Activated T-cell treated with anti-CD3 and anti-CD28 coated beads for 24 hours (primary cell): ENCODE measurements around the gene RAD17.
"Not testable (repeated sequence)": the region's sequence is repeated elsewhere in the genome, so short reads cannot be mapped to it uniquely, and the experiment has no call there.

Experiments used
- DNase-seq: peaks from one replicate; pipeline ENCODE4 v3.0.0-alpha.2; 2020; ENCODE audit warnings: low read depth

RAD17 gene

GRCh38 chr5:69374911-69375446, 5.4 kb downstream of the RAD17 start:
- no peak for DNase-seq

DNA sequence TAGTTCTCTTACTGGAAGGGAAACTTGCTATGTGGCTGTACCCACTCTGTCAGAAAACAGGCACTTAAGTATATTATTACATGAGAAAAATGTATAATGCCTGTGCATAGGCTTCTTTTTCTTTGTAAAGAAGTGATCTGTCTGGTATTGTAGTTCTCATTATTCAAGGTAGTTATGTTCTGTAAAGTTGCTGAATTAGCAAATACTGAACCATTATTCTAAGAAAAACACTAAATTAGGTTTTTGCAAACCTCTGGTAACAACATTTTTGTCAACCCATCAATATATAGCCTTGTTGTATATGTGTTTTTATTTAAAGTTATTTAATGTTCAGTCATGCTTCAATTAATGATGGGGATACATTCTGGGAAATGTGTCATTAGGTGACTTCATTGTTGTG, 8.8 kb downstream of the RAD17 start:
- DNase-seq = no peak

DNA sequence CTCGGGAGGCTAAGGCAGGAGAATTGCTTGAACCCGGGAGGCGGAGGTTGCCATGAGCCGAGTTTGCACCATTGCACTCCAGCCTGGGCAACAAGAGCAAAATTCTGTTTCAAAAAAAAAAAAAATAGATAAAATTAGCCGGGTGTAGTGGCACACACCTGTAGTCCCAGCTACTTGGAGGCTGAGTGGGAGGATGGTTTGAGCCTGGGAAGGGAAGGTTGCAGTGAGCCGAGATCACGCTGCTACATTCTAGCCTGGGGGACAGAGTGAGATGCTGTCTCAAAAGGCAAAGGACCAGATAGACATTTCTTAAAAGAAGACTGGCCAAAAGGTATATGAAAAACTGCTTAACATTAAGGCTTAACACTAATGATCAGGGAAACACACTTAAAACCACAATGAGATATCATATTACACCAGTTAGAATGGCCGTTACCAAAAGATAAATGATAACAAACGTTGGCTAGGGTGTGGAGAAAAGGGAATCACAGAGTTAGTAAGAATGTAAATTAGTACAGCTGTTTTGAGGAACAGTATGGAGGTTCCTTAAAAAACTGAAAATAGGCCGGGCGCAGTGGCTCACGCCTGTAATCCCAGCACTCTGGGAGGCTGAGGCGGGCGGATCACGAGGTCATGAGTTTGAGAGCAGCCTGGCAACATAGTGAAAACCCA, 35.2 kb downstream of the RAD17 start:
- DNase-seq = no peak

GRCh38 chr5:69414885-69415583, 45.4 kb downstream of the RAD17 start, which contains the start of gene MARVELD2:
MARVELD2 (plus strand) TSS chr5:69415116; CDS start chr5:69419386, 4,270 bp downstream.
- DNase-seq = peak; percentile 33

- DNase-seq = no peak
Measured at GRCh38 chr5:69415584-69415958, 46.0 kb downstream of the RAD17 start.

DNA sequence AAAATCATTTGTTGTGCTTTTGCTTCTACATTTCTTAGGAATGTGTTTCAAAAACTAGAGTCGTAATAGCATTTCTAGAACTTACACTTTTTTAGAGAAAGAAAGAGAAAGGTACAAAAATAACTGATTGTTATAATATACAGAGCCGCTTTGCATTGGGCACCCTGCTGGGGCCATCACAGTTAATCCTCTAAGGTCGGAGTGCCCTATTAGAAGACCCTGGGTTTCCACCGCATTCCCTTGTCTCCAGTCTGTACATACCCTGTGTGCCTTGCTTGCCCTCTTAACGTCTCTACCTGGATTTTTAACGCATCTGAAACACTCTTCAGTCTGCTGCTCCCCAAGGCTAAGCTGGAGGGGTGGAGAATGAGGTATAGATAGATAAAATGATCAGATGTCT, 46.6 kb downstream of the RAD17 start:
- DNase-seq = no peak

DNA sequence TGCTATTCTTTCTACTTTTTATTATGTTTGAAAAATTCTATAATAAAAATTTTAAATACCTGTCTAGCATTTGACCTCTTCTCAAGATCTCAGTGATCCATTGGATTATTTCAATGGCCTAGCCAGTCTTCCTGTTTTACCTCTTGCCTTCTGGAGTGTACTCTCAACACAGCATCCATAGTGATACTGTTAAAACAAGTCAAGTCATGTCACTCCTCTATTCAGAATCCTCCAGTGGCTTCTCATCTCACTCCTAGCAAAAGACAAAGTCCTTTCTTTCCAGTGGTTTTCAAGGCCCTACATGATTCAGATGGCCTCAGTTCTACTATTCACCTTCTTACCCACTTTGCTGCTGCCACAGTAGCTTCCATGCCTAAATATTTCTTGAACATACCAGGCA, 47.1 kb downstream of the RAD17 start:
- no peak for DNase-seq

DNA sequence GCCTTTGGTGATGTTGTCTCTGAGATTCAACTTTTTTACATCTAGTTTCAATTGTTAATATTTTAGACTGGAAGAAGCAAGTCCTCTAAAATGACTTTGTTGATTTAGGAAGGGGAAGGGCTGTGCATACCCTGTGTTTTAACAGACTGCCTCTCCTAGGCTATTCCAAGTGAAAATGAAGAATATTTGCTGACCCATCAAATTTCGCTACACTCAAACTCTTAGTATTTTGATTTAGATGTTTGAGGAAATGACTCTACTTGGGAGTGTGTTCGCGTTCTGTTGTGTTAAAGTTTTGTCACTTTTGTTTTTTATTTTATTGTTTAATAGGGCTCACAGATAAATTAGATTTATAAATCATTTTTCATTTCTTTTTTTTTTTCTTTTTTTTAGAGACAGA, 48.9 kb downstream of the RAD17 start:
- DNase-seq = no peak

DNA sequence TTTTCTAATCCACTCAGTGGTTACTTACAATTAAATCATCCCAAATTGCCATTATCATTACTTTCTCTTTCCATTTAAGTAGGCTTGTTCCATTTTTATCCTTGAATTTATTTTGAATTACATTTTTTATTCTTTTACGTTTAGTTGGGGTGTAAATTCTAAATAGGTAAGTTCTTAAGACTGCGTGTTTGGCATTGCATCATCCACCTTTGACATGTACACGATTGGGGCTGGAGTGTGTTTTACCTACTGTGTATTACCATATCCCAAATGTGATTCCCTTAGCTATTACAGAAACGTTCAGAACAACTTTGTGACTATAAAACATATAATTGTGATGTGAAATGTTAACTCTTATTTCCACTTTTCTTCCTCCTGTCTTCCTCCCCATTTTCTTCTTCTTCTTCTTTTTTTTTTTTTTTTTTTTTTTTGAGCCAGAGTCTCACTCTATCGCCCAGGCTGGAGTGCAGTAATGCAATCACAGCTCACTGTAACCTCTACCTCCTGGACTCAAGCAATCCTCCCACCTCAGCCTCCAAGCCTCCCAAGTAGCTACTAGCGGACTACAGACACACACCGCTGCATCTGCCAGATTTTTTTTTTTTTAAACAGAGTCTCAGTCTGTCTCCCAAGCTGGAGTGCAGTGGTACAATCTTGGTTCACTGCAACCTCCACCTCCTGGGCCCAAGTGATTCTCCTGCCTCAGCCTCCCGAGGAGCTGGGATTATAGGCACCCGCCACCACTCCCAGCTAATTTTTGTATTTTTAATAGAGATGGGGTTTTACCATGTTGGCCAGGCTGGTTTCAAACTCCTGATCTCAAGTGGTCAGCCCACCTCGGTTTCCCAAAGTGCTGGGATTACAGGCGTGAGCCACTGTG, 62.0 kb downstream of the RAD17 start:
- no peak for DNase-seq

- DNase-seq = no peak
Measured at GRCh38 chr5:69432412-69433206, 63.0 kb downstream of the RAD17 start.

DNA sequence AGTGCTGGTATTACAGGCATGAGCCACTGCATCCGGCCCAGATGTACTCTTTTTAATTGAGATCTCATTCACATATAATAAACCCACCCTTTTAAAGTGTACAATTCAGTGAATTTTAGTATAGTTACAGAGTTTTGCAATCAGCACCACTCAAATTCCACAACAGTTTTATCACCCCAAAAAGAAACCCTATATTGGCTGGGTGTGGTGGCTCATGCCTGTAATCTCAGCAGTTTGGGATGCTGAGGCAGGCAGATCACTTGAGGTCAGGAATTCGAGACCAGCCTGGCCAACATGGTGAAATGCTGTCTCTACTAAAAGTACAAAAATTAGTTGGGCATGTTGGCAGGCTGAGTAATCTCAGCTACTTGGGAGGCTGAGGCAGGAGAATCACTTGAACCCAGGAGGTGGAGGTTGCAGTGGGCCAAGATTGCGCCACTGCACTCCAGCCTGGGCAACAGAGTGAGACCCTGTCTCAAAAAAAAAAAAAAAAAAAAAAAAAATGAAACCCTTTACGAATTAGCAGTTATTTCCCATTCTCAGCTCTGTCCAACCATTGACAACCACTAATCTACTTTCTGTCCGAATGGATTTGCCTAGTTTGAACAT, 65.8 kb downstream of the RAD17 start:
- DNase-seq = not testable (repeated sequence)

DNA sequence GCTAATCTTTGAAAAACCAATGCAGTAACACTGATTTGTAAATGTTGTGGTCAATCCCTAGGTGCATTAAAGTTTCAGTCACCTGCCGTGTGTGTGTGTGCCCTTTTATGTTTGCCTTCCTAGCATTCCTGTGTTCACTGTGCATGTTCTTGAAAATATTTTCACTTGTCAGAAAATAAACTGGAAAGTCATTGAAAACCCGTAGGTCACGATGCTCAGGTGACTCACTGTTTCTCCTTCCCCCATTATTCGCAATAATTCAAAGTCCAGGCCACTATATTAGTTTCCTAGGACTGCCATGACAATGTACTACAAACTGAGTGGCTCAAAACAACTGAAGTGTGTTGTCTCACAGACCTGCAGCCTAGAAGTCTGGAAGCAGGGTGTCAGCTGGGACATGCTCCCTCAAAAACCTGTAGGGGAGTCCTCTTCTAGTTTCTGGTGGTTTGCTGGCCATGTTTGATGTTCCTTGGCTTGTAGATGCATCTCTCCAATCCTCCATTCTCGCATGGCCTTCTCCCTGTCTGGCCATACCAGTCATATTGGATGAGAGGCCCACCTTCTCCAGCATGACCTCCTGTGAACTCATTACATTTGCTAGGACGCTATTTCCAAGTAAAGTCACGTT, 74.6 kb downstream of the RAD17 start:
- DNase-seq = no peak

DNA sequence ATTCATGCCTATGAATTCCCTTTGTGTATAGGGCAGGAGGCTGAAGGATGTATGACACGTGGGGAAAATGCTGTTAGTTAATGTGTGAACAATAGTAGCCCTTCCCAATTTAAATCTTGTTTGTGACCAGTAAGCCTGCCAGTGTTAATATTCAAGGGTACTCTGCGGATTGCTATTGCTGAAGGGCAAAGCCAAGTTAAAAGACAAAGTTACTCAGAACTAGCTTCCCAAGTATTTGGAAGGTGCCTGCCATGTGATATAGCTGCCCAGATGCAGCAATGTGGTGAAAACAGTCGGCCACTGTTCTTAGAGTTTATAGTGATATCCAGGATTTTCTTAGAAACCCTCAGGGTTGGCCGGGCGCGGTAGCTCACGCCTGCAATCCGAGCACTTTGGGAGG, 79.9 kb downstream of the RAD17 start:
- DNase-seq = no peak

DNA sequence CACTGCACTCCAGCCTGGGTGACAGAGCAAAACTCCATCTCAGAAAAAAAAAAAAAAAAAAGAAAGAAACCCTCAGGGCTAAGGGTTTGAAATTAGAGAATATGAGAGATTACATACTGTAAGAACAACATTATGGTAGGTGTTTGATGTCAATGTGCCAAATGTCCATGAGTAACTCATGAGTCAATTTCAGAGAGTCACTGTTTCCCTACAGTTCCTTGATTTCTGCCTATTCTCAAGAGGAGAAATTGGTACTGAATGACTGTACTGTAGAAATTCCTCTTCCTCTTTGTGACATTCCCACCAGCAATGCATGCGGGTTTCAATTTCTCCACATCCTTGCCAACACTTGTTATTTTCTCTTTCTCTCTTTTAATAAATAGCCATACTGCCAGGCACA, 80.5 kb downstream of the RAD17 start:
- DNase-seq = no peak

- not testable (repeated sequence) for DNase-seq
Measured at GRCh38 chr5:69450527-69450926, 80.9 kb downstream of the RAD17 start.

DNA sequence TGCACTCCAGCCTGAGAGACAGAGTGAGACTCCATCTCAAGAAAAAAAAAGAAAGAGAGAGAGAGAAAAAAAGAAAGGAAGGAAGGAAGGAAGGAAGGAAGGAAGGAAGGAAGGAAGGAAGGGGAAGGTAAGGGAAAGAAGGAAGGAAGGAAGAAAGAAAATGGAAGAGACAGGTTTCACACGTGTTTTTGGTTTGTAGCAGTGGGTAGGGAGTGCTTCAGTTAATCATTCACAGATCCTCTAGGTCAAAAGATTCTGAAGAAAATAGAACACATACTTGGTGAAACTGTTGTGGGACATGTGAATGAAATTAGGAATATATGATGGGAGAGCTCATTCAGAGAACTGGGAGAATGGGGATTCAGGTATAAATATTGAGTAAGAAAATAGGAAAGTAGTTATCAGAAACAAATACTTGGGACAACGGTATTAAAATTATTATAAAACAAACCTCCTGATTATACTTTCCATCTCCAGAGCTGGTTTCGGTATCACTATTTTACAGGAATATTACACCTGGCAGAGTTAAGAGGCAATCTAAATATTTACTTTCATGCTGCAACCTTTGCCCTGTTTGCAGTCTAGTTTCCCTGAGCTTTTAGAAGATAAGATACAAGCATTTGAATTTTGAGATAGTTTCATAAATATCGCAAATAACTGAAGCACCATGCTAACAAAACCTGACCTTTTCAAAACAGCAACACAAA, 82.5 kb downstream of the RAD17 start:
- no peak for DNase-seq

- not testable (repeated sequence) for DNase-seq
Measured at GRCh38 chr5:69453487-69453886, 83.9 kb downstream of the RAD17 start.

DNA sequence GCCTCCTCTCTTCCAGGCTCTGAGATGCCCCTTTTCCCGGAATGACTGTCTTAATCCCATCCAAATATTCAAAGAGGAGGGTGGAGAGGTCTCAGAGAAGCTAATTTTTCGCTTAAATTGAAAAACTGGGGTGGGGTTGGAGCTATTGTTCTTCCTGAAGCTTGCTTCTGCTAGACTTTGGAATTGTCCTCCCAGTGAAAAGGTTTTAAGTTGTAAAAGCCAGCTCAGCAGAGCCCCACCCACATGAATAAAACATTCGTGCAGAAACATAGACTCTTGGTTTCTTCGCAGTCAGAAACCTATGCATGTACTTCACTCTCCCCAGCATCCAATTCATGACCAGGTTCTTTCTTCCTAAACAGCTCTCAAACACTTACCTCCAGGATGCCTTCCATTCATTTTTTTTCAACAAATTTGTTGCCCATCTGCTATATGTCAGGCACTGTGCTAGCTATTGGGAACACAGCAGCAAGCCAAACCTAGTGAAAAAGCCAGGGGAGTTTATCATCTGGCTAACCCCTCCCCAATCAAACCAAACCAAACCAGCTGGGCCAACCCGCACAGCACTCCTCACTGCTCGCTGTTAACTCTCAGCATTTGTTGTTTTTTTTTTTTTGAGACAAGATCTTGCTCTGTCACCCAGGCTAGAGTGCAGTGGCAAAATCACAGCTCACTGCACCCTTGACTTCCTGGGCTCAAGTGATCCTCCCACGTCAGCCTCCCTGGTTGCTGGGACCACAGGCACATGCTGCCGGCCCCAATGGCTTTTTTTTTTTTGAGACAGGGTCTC, 85.0 kb downstream of the RAD17 start:
- DNase-seq = no peak

DNA sequence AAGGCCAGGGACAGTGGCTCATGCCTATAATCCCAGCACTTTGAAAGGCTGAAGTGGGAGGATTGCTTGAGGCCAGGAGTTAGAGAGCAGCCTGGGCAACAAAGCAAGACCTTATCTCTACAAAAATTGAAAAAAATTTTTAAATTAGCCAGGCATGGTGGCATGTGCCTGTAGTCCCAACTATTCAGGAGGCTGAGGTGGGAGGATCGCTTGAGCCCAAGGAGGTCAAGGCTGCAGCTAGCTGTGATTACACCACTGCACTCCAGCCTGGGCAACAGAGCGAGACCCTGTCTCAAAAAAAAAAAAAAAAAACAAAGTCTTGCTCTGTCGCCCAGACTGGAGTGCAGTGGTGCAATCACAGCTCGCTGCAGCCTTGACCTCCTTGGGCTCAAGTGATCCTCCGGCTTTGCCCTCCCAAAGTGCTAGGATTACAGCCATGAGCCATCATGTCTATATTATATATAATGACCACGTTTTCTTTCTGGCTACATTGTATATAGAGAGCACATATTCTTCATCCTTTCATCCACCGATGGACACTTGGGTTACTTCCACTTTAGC, 85.9 kb downstream of the RAD17 start:
- DNase-seq = not testable (repeated sequence)
